CD14-positive monocyte (primary cell): ENCODE data around the gene GTF2H1. TPM values are rescaled to one million over a fixed set of nuclear protein-coding genes. Genes with fewer than 3 reads are reported as not detected.
A peak's percentile ranks its signal among the peaks of the same experiment; 100 is the strongest.

Experiments used
- DNase-seq, 3 donors: peaks; one replicate each; pipeline ENCODE4 v3.0.0-alpha.2; 2011 to 2022
- H2AFZ ChIP-seq: 2 replicates; pipeline ENCODE4 v1.6.0; 2012; ENCODE audit warnings: mild to moderate bottlenecking, low read depth, low read length, inconsistent platforms; ENCODE audit not compliant: insufficient read depth, poor library complexity, severe bottlenecking
- H3K27ac ChIP-seq, 2 donors: 1 replicate in 1 of 2; 2 replicates in 1 of 2; pipeline ENCODE4 v1.5.1; 2012 to 2013; ENCODE audit warnings: low read length in 2 of 2, control low read depth in 1 of 2, inconsistent platforms in 1 of 2, low read depth in 1 of 2, mild to moderate bottlenecking in 1 of 2
- H3K27me3 ChIP-seq, 2 donors: one replicate each; pipeline versions ENCODE4 v1.6.0 to v1.6.1; 2011 to 2013; ENCODE audit warnings: low read length in 2 of 2; ENCODE audit not compliant: control insufficient read depth in 2 of 2, insufficient read depth in 2 of 2
- H3K36me3 ChIP-seq, 2 donors: replicated peaks in 1 of 2; 1 replicate in 1 of 2; 2 replicates in 1 of 2; pipeline versions ENCODE4 v1.5.1 to v1.6.1; 2012 to 2013; ENCODE audit warnings: low read length in 2 of 2, control low read depth in 1 of 2, inconsistent platforms in 1 of 2, mild to moderate bottlenecking in 1 of 2; ENCODE audit not compliant: insufficient read depth in 2 of 2, control insufficient read depth in 1 of 2
- H3K4me1 ChIP-seq, 2 donors: 1 replicate in 1 of 2; 2 replicates in 1 of 2; pipeline versions ENCODE4 v1.5.1 to v1.6.1; 2012 to 2013; ENCODE audit warnings: low read length in 2 of 2, control low read depth in 1 of 2, inconsistent platforms in 1 of 2, mild to moderate bottlenecking in 1 of 2, moderate library complexity in 1 of 2; ENCODE audit not compliant: insufficient read depth in 2 of 2, control insufficient read depth in 1 of 2
- H3K4me2 ChIP-seq: replicated peaks from 2 replicates; pipeline ENCODE3; 2012; ENCODE audit warnings: low read length, moderate library complexity, mild to moderate bottlenecking; ENCODE audit not compliant: poor library complexity, severe bottlenecking; ENCODE audit errors: extremely low read depth
- H3K4me3 ChIP-seq, 3 experiments: fragments of 200-600 bp in 1 of 3; sonication (generic) in 1 of 3; replicated peaks in 1 of 3; 1 replicate in 2 of 3; 2 replicates in 1 of 3; pipeline ENCODE4 v1.5.1; 2011 to 2013; ENCODE audit warnings: low read length in 3 of 3, mild to moderate bottlenecking in 3 of 3, control low read depth in 2 of 3, low read depth in 2 of 3, inconsistent platforms in 1 of 3, moderate library complexity in 1 of 3
- H3K79me2 ChIP-seq: 2 replicates; pipeline ENCODE4 v1.6.0; 2012; ENCODE audit warnings: mild to moderate bottlenecking, control low read depth, inconsistent platforms, low read length, moderate library complexity; ENCODE audit not compliant: insufficient read depth
- H3K9ac ChIP-seq: 2 replicates; pipeline ENCODE4 v1.6.0; 2017; ENCODE audit warnings: low read length, mild to moderate bottlenecking; ENCODE audit not compliant: insufficient read depth, poor library complexity, severe bottlenecking
- H3K9me3 ChIP-seq, 2 donors: replicated peaks in 1 of 2; 1 replicate in 1 of 2; 2 replicates in 1 of 2; pipeline versions ENCODE4 v1.5.1 to v1.6.1; 2012 to 2013; ENCODE audit warnings: low read length in 2 of 2, control low read depth in 1 of 2; ENCODE audit not compliant: control insufficient read depth in 1 of 2, insufficient read depth in 1 of 2
- H4K20me1 ChIP-seq: 2 replicates; pipeline ENCODE4 v1.6.0; 2012; ENCODE audit warnings: mild to moderate bottlenecking, low read length, control low read depth, moderate library complexity; ENCODE audit not compliant: insufficient read depth
- H3K27ac Mint-ChIP-seq, 7 donors: one replicate each; pipeline ENCODE4 v1.8.0; 2020; ENCODE audit warnings: mild to moderate bottlenecking in 7 of 7, mixed read lengths in 7 of 7, moderate library complexity in 6 of 7, inconsistent platforms in 2 of 7
- H3K27me3 Mint-ChIP-seq, 3 donors: one replicate each; pipeline ENCODE4 v1.8.0; 2021 to 2022; ENCODE audit warnings: low read depth in 3 of 3, mild to moderate bottlenecking in 3 of 3, mixed read lengths in 3 of 3, moderate library complexity in 3 of 3, inconsistent platforms in 1 of 3
- H3K36me3 Mint-ChIP-seq, 2 donors: one replicate each; pipeline ENCODE4 v1.8.0; 2020; ENCODE audit warnings: mixed read lengths in 2 of 2, inconsistent platforms in 1 of 2, mild to moderate bottlenecking in 1 of 2
- H3K4me1 Mint-ChIP-seq: one replicate; pipeline ENCODE4 v1.8.0; 2020; ENCODE audit warnings: mild to moderate bottlenecking, mixed read lengths
- H3K4me3 Mint-ChIP-seq, 2 donors: one replicate each; pipeline ENCODE4 v1.8.0; 2020; ENCODE audit warnings: mild to moderate bottlenecking in 2 of 2, mixed read lengths in 2 of 2, moderate library complexity in 1 of 2
- H3K9me3 Mint-ChIP-seq, 7 donors: one replicate each; pipeline ENCODE4 v1.8.0; 2020 to 2022; ENCODE audit warnings: mixed read lengths in 7 of 7, mild to moderate bottlenecking in 6 of 7, moderate library complexity in 6 of 7, inconsistent platforms in 2 of 7
- CTCF ChIP-seq: fragments of 200-600 bp; IDR thresholded peaks from one replicate; pipeline ENCODE4 v1.8.0; 2022; ENCODE audit warnings: antibody characterized with exemption, mild to moderate bottlenecking
- WGBS: methylation state at CpG from one replicate; pipeline ENCODE4 v1.1.5; 2013; ENCODE audit warnings: missing lambda C conversion rate; ENCODE audit not compliant: insufficient coverage; 5-methylcytosine and 5-hydroxymethylcytosine counted together
- intact Hi-C, 2 donors: fragments of 100-400 bp; cut with micrococcal nuclease; formaldehyde crosslinking; loops; one replicate each; pipeline versions ENCODE4 v1.15.0 to v1.15.1; 2023
- polyA plus RNA-seq, 3 donors: library from polyadenylated mRNA; depleted of rRNA in 1 of 3; unstranded in 2 of 3; stranded (reverse) in 1 of 3; fragments of 300-500 nt in 2 of 3; fragments of >200 nt in 1 of 3; fragmentation: Illumina TruSeq in 2 of 3; gene quantifications; 1 replicate in 2 of 3; 2 replicates in 1 of 3; pipeline ENCODE4 v1.2.3, GENCODE V29; 2012 to 2021

The GTF2H1 gene
- polyA plus RNA-seq, 3 donors: 23.0 to 26.6 (median 26.2) TPM

- intact Hi-C loops: no loop called here
- WGBS: no CpG with 5 or more reads among the region's 2 CpGs
- Histone ChIP-seq H2AFZ (no peak overlapping the region), H3K9me3 (no peaks in the 10 kb centered on the region), H3K27me3 (no peaks in the 10 kb centered on the region), H3K9ac (no peak overlapping the region), H3K36me3 (peaks cover 0 to 16% of the 10 kb centered on the region in 2 donors), H3K4me2 (no peak overlapping the region), H4K20me1 (no peaks in the 10 kb centered on the region), H3K4me1 (peaks cover 0 to 6% of the 10 kb centered on the region in 2 donors), H3K4me3 (no peak overlapping the region), H3K27ac (no peak overlapping the region), H3K79me2 (no peaks in the 10 kb centered on the region)
- H3K27me3 Mint-ChIP-seq: no peaks in the 10 kb centered on the region
- no peak for DNase-seq
- H3K4me1 Mint-ChIP-seq: no peaks in the 10 kb centered on the region
- H3K9me3 Mint-ChIP-seq: peaks cover 0 to 2% (median 0%) of the 10 kb centered on the region in 7 donors
- H3K27ac Mint-ChIP-seq: no peak overlapping the region
- no peak overlapping the region for H3K4me3 Mint-ChIP-seq
- no peak for TF ChIP-seq CTCF
- H3K36me3 Mint-ChIP-seq: peaks cover 16 to 30% of the 10 kb centered on the region in 2 donors
Observed at GRCh38 chr11:18372201-18372600, 49.8 kb downstream of the GTF2H1 start.

GRCh38 chr11:18374956-18375355, 52.6 kb downstream of the GTF2H1 start:
- H3K27ac Mint-ChIP-seq: peak overlapping the region in 1 of 7 donors; percentile 23
- H3K4me3 Mint-ChIP-seq: no peak overlapping the region
- peaks cover 0 to 3% of the 10 kb centered on the region in 2 donors for H3K36me3 ChIP-seq
- H2AFZ ChIP-seq: no peak overlapping the region
- H3K9me3 Mint-ChIP-seq: peaks cover 0 to 2% (median 0%) of the 10 kb centered on the region in 7 donors
- H3K9ac ChIP-seq: no peak overlapping the region
- H3K4me1 Mint-ChIP-seq: peaks cover 5% of the 10 kb centered on the region
- no peak overlapping the region for H3K27ac ChIP-seq
- no peaks in the 10 kb centered on the region for H3K79me2 ChIP-seq
- no peaks in the 10 kb centered on the region for H4K20me1 ChIP-seq
- peaks cover 7 to 11% of the 10 kb centered on the region in 2 donors for H3K36me3 Mint-ChIP-seq
- TF ChIP-seq CTCF: no peak
- WGBS: no CpG with 5 or more reads among the region's 2 CpGs
- DNase-seq: no peak
- no peak overlapping the region for H3K4me3 ChIP-seq
- H3K27me3 Mint-ChIP-seq: no peaks in the 10 kb centered on the region
- peaks cover 4 to 5% of the 10 kb centered on the region in 2 donors for H3K4me1 ChIP-seq
- H3K4me2 ChIP-seq: no peak overlapping the region
- H3K9me3 ChIP-seq: no peaks in the 10 kb centered on the region
- intact Hi-C loops: no loop called here
- no peaks in the 10 kb centered on the region for H3K27me3 ChIP-seq
